Panc1 (cell line): ENCODE results near the gene SLC48A1. TPM values are rescaled to one million over a fixed set of nuclear protein-coding genes. Genes with fewer than 3 reads are reported as not detected.

Experiments used
- ATAC-seq: fragments of 200-7000 bp; cut with Tn5 transposase; 2 replicates; pipeline ENCODE4 v1.9.1; 2020; ENCODE audit warnings: mild to moderate bottlenecking, moderate library complexity
- BruUV-seq: library from RNA; stranded (reverse); fragments of 400-500 nt; replicated peaks from 2 replicates; lab custom pipeline; 2021; lab: Mats Ljungman, UMichigan
- CTCF ChIA-PET: fragments of 300-600 bp; sonication (Branson Sonifier 250); formaldehyde crosslinking; loops from one replicate; lab custom pipeline; 2022; ENCODE audit warnings: antibody characterized with exemption; lab: Charles Lee
- POLR2A ChIA-PET: fragments of 300-600 bp; sonication (Branson Sonifier 250); formaldehyde crosslinking; loops from one replicate; lab custom pipeline; 2022; ENCODE audit warnings: antibody characterized with exemption; lab: Charles Lee
- DNase-seq: peaks from one replicate; pipeline ENCODE4 v3.0.0-alpha.2; 2010; ENCODE audit warnings: low read depth, low spot score
- H3K27ac ChIP-seq: 2 replicates; pipeline ENCODE4 v1.5.1; 2011; ENCODE audit warnings: mild to moderate bottlenecking, low read length, inconsistent platforms
- H3K27me3 ChIP-seq: fragments of 200-500 bp; sonication (Bioruptor generic); 2 replicates; pipeline ENCODE4 v1.6.0; 2014; ENCODE audit warnings: low read length, inconsistent platforms; ENCODE audit not compliant: control insufficient read depth, insufficient read depth
- H3K36me3 ChIP-seq: fragments of 200-500 bp; sonication (Bioruptor generic); 2 replicates; pipeline ENCODE4 v1.5.1; 2014; ENCODE audit warnings: inconsistent platforms, mild to moderate bottlenecking, low read length, moderate library complexity; ENCODE audit not compliant: control insufficient read depth, insufficient read depth
- H3K4me1 ChIP-seq: 2 replicates; pipeline ENCODE4 v1.5.1; 2011; ENCODE audit warnings: inconsistent platforms, mild to moderate bottlenecking, low read length, moderate library complexity; ENCODE audit not compliant: control insufficient read depth, insufficient read depth
- H3K4me3 ChIP-seq, 2 experiments: 2 replicates each; pipeline ENCODE4 v1.5.1; 2011 to 2012; ENCODE audit warnings: low read depth in 2 of 2, low read length in 2 of 2, mild to moderate bottlenecking in 2 of 2, inconsistent platforms in 1 of 2, moderate library complexity in 1 of 2
- H3K9me3 ChIP-seq: fragments of 200-500 bp; sonication (Bioruptor generic); 2 replicates; pipeline ENCODE4 v1.5.1; 2014; ENCODE audit warnings: low read depth, mild to moderate bottlenecking, inconsistent platforms, low read length, moderate library complexity; ENCODE audit not compliant: control insufficient read depth, insufficient read depth
- POLR2AphosphoS5 ChIP-seq: IDR thresholded peaks from 2 replicates; pipeline ENCODE4 v1.6.1; 2012; ENCODE audit warnings: mild to moderate bottlenecking, low read depth, low read length, moderate library complexity
- SIN3A ChIP-seq: IDR thresholded peaks from 2 replicates; pipeline ENCODE4 v1.6.1; 2012; ENCODE audit warnings: low read depth, mild to moderate bottlenecking, low read length, moderate library complexity, borderline replicate concordance; ENCODE audit not compliant: insufficient read depth
- TCF7L2 ChIP-seq: IDR thresholded peaks from 2 replicates; pipeline ENCODE4 v1.6.1; 2011; ENCODE audit warnings: mild to moderate bottlenecking, low read depth, low read length, inconsistent platforms
- in situ Hi-C: cut with HindIII; loops from 2 replicates; pipeline ENCODE4 v1.10.0; 2016; ENCODE audit warnings: low sequenced_read_pairs, low pct_unique_long_range_greater_than_20kb
- intact Hi-C: fragments of 100-400 bp; cut with micrococcal nuclease; formaldehyde crosslinking; loops from one replicate; pipeline ENCODE4 v1.10.0; 2022; ENCODE audit not compliant: unreplicated experiment
- total RNA-seq: library from RNA; stranded (reverse); gene quantifications from one replicate; pipeline ENCODE4 v1.2.1, GENCODE V29; 2021; ENCODE audit not compliant: unreplicated experiment
- TF ChIP-seq, protein P1 (sequence below), 2 experiments: IDR thresholded peaks; 2 replicates each; pipeline ENCODE4 v1.6.1; 2011 to 2012; ENCODE audit warnings: low read depth in 2 of 2, control low read depth in 1 of 2, low read length in 1 of 2, mild to moderate bottlenecking in 1 of 2, moderate library complexity in 1 of 2; ENCODE audit not compliant: insufficient read depth in 1 of 2
- TF ChIP-seq, protein P2 (sequence below): fragments of 450-650 bp; IDR thresholded peaks from 2 replicates; pipeline ENCODE4 v1.5.1; 2017; ENCODE audit warnings: mild to moderate bottlenecking

Gene SLC48A1
- total RNA-seq, 1 experiment from 2014 or later, result 32.0 TPM

DNA sequence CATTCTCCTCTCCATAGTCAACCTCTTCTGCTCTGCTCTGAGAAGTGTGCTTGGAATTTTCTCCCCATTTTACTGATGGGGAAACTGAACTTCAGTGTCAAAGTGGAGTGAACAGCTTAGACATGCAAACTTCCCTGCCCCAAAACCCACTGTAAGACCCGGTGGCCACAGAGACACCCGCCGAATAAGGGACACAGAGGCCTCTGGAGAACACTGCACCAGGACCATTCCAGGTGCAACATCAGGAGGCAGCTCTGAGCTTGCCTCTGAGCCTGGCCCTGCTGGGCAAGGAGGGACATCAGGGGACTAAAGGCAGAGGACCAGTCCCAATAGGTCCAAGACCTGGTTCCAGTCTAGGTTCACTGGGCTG is 45.0 kb downstream of the SLC48A1 start:
- Histone ChIP-seq H3K4me1 (peaks cover 70% of the 10 kb centered on the region), H3K4me3 (peak overlapping the region; percentile 63 to 81), H3K27ac (peak overlapping the region; percentile 86), H3K36me3 (no peaks in the 10 kb centered on the region), H3K27me3 (no peaks in the 10 kb centered on the region), H3K9me3 (no peaks in the 10 kb centered on the region)
- BruUV-seq, result no TSS peak
- POLR2A ChIA-PET, result no interaction called here
- TF ChIP-seq POLR2AphosphoS5 (no peak), SIN3A (no peak), TCF7L2 (no peak)
- TF ChIP-seq, protein P1, sequence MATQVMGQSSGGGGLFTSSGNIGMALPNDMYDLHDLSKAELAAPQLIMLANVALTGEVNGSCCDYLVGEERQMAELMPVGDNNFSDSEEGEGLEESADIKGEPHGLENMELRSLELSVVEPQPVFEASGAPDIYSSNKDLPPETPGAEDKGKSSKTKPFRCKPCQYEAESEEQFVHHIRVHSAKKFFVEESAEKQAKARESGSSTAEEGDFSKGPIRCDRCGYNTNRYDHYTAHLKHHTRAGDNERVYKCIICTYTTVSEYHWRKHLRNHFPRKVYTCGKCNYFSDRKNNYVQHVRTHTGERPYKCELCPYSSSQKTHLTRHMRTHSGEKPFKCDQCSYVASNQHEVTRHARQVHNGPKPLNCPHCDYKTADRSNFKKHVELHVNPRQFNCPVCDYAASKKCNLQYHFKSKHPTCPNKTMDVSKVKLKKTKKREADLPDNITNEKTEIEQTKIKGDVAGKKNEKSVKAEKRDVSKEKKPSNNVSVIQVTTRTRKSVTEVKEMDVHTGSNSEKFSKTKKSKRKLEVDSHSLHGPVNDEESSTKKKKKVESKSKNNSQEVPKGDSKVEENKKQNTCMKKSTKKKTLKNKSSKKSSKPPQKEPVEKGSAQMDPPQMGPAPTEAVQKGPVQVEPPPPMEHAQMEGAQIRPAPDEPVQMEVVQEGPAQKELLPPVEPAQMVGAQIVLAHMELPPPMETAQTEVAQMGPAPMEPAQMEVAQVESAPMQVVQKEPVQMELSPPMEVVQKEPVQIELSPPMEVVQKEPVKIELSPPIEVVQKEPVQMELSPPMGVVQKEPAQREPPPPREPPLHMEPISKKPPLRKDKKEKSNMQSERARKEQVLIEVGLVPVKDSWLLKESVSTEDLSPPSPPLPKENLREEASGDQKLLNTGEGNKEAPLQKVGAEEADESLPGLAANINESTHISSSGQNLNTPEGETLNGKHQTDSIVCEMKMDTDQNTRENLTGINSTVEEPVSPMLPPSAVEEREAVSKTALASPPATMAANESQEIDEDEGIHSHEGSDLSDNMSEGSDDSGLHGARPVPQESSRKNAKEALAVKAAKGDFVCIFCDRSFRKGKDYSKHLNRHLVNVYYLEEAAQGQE (IDR thresholded peaks at IDR 0.05; ENCODE audit: insufficient read depth in 1 of 2, low read depth in 2 of 2, low read length in 1 of 2), result no peak
- TF ChIP-seq, protein P2, sequence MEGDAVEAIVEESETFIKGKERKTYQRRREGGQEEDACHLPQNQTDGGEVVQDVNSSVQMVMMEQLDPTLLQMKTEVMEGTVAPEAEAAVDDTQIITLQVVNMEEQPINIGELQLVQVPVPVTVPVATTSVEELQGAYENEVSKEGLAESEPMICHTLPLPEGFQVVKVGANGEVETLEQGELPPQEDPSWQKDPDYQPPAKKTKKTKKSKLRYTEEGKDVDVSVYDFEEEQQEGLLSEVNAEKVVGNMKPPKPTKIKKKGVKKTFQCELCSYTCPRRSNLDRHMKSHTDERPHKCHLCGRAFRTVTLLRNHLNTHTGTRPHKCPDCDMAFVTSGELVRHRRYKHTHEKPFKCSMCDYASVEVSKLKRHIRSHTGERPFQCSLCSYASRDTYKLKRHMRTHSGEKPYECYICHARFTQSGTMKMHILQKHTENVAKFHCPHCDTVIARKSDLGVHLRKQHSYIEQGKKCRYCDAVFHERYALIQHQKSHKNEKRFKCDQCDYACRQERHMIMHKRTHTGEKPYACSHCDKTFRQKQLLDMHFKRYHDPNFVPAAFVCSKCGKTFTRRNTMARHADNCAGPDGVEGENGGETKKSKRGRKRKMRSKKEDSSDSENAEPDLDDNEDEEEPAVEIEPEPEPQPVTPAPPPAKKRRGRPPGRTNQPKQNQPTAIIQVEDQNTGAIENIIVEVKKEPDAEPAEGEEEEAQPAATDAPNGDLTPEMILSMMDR, result no peak
- intact Hi-C loops, result no loop called here
- DNase-seq (no peak), ATAC-seq (no peak)
- in situ Hi-C loops, result no loop called here
- CTCF ChIA-PET, result interaction anchor here (1.4 kb wide), 2 partner anchors 18 to 22 kb away, joined by 4 read pairs; no protein-coding TSS in a partner anchor

DNA sequence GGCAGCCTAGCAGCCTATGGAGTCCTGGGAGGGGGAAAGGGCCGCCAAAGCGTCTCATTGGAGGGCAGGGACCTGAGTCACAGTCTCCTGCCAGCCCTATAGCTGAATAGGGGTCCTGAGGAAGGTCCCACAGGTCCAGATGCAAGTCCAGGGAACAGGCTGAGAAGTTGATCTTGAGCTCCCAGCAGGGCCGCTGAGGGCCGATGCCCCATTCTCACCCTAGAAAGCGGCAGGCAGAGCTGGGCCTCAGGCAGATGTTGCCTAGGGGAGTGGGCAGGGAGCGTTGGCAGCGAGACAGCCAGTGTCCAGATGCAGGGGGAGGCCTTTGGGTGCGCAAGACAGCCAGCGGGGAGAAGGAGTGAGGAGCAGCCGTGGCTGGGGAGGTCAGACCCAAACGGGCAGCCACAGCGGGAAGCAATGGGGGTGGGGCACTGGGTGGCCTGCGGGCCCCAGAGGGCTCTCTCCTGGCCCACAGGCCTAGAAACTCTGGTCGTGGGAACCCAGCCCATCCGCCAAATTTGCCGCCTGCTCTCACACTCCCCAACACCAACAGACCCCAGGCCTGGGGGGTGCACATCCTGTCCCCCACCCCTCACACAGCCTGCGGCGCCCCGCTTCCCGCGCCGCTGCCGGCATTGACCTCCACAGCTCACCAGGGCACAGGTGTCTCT is 45.6 kb downstream of the SLC48A1 start:
- Histone ChIP-seq H3K27ac (peak overlapping the region; percentile 86), H3K36me3 (no peaks in the 10 kb centered on the region)
- peak; percentile 25 for ATAC-seq

More for the DNA sequence above, 45.6 kb downstream of the SLC48A1 start:
- in situ Hi-C loops (no loop called here), intact Hi-C loops (no loop called here)
- TF ChIP-seq POLR2AphosphoS5, result 0 out of 2 replicates have a peak, but pooled peaks have one; percentile 11
- TF ChIP-seq, protein P1 (IDR thresholded peaks at IDR 0.05; ENCODE audit: insufficient read depth in 1 of 2, low read depth in 2 of 2, low read length in 1 of 2), result no peak
- TF ChIP-seq, protein P2, result no peak
- no peak for TF ChIP-seq SIN3A
- TF ChIP-seq TCF7L2, result 0 out of 2 replicates have a peak, but pooled peaks have one; percentile 12
- BruUV-seq, result no TSS peak
- POLR2A ChIA-PET, result no interaction called here
- Histone ChIP-seq H3K4me1 (peaks cover 65% of the 10 kb centered on the region), H3K27me3 (no peaks in the 10 kb centered on the region), H3K9me3 (no peaks in the 10 kb centered on the region), H3K4me3 (peak overlapping the region; percentile 63 to 81)
- CTCF ChIA-PET, result interaction anchor here (1.4 kb wide), 1 partner anchor 18 kb away, joined by 4 read pairs; no protein-coding TSS in a partner anchor
- no peak for DNase-seq
